Measurements from ENCODE around the gene PALM.

PALM gene

DNA sequence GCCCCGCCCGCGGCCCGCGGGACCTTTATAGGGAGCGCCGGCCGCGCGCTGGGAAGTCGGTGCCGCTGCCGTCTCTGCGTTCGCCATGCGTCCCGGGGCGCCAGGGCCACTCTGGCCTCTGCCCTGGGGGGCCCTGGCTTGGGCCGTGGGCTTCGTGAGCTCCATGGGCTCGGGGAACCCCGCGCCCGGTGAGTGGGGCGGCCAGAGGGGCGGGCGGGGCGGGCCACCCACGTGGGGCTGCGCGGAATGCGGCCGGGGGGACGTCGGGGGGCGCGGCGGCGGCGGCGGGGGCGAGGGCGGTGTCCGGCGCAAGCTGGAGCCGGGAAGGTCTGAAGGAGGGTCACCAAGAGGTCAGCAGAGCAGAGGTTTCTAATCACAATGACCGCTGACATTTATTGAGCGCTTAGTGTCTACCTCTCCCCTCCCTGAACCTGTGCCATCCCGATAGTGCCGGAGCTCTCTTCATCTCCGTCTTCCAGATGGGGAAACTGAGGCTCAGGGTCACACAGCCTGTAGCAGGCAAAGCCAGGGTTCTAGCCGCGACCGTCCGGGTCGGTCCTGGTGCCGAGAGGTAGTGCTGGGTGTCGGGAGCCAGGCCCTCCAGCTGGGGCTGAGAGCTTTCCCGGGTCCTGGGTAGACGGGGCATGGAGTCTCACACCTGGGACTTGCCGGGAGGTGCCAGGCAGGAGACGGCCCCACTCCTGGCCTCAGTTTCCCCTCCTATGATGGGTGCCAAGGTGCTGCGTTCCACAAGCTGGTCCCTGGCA is 32.2 kb upstream of the PALM start, which contains the start of gene FSTL3:
FSTL3 (plus strand) TSS at position 54 of the 767 bp plus-strand sequence; CDS start at position 86, 32 bp downstream.
- peak within 1 kb of the TSS; percentile 98 for H3K27ac ChIP-seq
- DNase-seq (ENCODE audit: low spot score): peak; percentile 20
- TF ChIP-seq, protein P1, sequence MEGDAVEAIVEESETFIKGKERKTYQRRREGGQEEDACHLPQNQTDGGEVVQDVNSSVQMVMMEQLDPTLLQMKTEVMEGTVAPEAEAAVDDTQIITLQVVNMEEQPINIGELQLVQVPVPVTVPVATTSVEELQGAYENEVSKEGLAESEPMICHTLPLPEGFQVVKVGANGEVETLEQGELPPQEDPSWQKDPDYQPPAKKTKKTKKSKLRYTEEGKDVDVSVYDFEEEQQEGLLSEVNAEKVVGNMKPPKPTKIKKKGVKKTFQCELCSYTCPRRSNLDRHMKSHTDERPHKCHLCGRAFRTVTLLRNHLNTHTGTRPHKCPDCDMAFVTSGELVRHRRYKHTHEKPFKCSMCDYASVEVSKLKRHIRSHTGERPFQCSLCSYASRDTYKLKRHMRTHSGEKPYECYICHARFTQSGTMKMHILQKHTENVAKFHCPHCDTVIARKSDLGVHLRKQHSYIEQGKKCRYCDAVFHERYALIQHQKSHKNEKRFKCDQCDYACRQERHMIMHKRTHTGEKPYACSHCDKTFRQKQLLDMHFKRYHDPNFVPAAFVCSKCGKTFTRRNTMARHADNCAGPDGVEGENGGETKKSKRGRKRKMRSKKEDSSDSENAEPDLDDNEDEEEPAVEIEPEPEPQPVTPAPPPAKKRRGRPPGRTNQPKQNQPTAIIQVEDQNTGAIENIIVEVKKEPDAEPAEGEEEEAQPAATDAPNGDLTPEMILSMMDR (conservative IDR thresholded peaks at IDR 0.05; ENCODE audit: low read depth): no peak
- CTCF ChIA-PET: interaction anchor here (1.1 to 1.4 kb wide), 4 partner anchors 13 to 325 kb away, joined by 3 to 5 read pairs (median 4); no protein-coding TSS in a partner anchor
- POLR2A ChIA-PET (ENCODE audit: low non-redundant PET): interaction anchor here (0.6 kb wide), 1 partner anchor 110 kb away, joined by 5 read pairs; no protein-coding TSS in a partner anchor

DNA sequence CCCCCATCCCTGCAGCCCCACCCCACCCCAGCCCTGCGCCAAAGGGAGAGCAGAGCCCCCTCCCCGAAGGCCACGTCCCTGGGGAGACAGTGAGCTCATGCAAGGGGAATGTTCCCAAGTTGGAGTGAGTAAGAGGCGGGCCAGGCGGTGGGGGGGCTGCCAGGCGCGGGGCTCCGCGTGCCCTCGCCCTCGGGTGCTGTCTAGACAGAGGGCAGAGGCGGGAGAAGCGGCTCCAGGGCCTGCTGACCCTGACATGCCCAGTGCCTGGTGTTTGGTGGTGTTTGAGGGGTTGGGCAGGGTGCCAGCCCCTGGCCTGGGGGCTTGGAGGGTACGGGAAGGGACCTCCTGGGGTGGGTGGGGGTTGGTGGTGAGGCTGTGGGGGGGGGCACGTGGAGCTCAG is 31.5 kb upstream of the PALM start:
- H3K27ac ChIP-seq: peak overlapping the region; percentile 98
- ChIA-PET POLR2A (ENCODE audit: low non-redundant PET) (interaction anchor here (0.6 to 1.3 kb wide), 2 partner anchors 14 to 111 kb away, joined by 3 to 5 read pairs; partner anchors contain the start of gene RNF126), CTCF (interaction anchor here (1.1 to 1.4 kb wide), 3 partner anchors 13 to 324 kb away, joined by 3 to 5 read pairs (median 3); no protein-coding TSS in a partner anchor)
- peak; percentile 85 for DNase-seq (ENCODE audit: low spot score)
- TF ChIP-seq, protein P1 (conservative IDR thresholded peaks at IDR 0.05; ENCODE audit: low read depth): no peak

DNA sequence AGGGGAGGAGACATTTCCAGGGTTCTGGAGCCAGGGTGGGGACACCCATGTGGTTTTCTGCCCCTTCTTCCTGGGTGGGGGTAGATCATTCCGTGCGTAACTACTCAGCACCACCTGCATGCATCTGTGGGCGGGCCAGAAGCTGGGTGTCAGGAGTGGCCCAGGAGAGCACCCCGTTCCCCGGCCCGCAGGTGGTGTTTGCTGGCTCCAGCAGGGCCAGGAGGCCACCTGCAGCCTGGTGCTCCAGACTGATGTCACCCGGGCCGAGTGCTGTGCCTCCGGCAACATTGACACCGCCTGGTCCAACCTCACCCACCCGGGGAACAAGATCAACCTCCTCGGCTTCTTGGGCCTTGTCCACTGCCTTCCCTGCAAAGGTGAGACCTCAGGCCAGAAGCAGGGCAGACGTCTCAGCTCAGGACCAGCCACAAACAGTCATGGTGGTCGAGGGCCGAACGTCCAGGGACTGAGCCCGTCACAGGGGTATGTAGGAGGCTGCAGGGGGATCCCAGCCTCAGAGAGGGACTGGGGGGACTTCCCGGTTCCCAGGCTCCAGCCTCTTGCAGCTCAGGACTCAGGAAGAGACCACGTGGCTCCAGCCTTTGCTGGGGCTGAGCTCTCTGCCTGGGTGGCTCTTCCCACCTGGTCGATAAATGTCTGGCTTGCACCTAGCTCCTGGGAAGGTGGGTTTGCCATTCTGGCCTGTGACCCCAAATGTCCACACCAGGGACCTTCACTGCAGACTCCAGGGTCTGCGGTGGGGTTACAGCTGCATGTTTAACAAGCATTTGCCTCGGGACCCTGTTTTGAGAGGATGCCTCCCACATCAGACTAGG is 30.9 kb upstream of the PALM start:
- DNase-seq (ENCODE audit: low spot score): peak; percentile 76
- ChIA-PET CTCF (interaction anchor here (0.6 to 1.4 kb wide), 4 partner anchors 14 to 324 kb away, joined by 3 to 5 read pairs (median 4); no protein-coding TSS in a partner anchor), POLR2A (ENCODE audit: low non-redundant PET) (interaction anchor here (1.3 kb wide), 1 partner anchor 14 kb away, joined by 3 read pairs; the partner anchor contains the start of gene RNF126)
- TF ChIP-seq, protein P1 (conservative IDR thresholded peaks at IDR 0.05; ENCODE audit: low read depth): no peak
- H3K27ac ChIP-seq: peak overlapping the region; percentile 98

DNA sequence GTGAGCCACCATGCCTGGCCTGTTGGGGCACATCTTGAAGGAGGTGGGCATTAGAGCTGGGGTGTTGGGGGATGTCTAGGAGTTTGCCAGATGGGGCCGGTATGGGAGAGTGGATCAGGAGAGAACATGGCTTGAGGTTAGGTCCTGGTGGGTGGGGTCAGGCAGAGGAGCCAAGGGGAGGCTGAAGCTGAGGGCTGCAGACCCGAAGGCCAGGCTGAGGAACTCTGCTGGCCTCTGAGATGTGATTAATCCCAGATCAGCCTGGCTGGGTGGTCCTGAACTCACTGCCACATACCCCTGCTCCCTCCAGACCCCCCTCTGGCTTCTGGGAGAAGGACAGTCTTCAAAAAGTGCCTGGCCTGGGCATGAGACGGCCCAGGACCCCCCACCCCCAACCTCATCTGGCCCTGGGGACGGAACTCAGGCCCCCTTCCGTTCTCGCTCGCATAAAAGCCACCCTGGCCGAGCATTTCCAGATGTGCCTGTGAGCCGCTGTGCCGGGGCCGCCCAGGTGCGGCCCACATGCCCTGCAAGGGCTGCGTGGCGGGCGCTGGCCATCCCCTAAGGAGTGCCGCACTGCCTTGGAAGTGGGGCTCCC is 29.8 kb upstream of the PALM start:
- ChIA-PET CTCF (interaction anchor here (0.8 to 1.0 kb wide), 2 partner anchors 13 to 55 kb away, joined by 3 read pairs; no protein-coding TSS in a partner anchor), POLR2A (ENCODE audit: low non-redundant PET) (interaction anchor here (0.5 to 0.6 kb wide), 2 partner anchors 71 to 122 kb away, joined by 3 read pairs; no protein-coding TSS in a partner anchor)
- DNase-seq (ENCODE audit: low spot score): no peak
- peak overlapping the region; percentile 98 for H3K27ac ChIP-seq
- TF ChIP-seq, protein P1 (conservative IDR thresholded peaks at IDR 0.05; ENCODE audit: low read depth): no peak

DNA sequence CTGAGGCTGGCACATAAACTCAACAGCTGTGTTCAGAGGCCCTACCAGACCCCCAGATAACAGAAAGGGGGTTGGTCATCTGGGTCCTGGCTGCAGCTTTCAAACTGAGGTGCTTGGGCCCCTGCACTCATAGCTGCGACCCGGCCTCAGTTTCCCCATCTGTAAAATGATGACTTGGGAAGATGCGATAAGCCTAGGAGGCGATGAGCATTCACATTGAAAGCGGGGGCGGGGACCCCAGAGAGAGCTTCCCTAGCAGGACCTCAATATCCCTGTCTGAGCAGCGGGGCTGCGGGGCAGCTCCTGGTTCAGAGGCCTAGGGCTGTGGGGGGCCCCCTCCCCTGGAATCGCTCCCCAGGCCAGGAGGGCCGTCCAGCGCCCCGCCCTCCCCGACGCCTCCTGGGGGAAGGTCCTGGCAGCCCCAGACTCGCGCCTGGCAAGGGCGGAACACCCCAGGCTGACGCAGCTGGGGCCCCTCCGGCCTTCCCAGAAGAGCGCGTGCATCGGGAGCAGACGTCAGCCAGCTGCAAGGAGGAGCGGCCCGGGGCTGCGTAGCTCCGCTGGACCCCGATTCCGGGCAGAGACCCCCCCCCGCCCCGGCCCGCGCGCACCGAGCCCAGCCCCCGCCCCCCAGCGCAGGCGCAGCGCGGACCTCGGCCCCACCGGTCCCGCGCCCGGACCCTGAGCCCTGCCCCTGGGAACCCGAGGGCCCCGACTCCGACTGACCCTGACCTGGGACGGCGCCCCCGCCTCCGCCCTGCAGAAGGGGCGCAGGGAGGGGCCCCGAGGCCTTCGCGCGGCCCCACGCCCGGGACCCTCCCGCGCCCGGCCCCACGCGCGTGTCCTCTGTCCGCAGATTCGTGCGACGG is 29.1 kb upstream of the PALM start:
- ChIA-PET POLR2A (ENCODE audit: low non-redundant PET) (interaction anchor here (0.5 to 0.6 kb wide), 2 partner anchors 70 to 121 kb away, joined by 3 read pairs; no protein-coding TSS in a partner anchor), CTCF (interaction anchor here (0.8 to 1.0 kb wide), 2 partner anchors 14 to 55 kb away, joined by 3 read pairs; no protein-coding TSS in a partner anchor)
- H3K27ac ChIP-seq: peak overlapping the region; percentile 98
- peak; percentile 58 for DNase-seq (ENCODE audit: low spot score)
- TF ChIP-seq, protein P1 (conservative IDR thresholded peaks at IDR 0.05; ENCODE audit: low read depth): no peak

Data from RWPE1 (cell line).